Testis (tissue), 3 donors: Measurements from ENCODE around the gene KRTAP1-4. TPM values are rescaled to one million over a fixed set of nuclear protein-coding genes. Genes with fewer than 3 reads are reported as not detected.
"Not testable (repeated sequence)": the region's sequence is repeated elsewhere in the genome, so short reads cannot be mapped to it uniquely, and the experiment has no call there.

Experiments
- DNase-seq: peaks from one replicate; pipeline ENCODE4 v3.0.0-alpha.2; 2019
- H3K27ac ChIP-seq, 2 donors: fragments of 200-600 bp; sonication (generic); one replicate each; pipeline ENCODE4 v1.5.1; 2019
- H3K27me3 ChIP-seq: fragments of 200-600 bp; sonication (generic); one replicate; pipeline ENCODE4 v1.5.1; 2019
- H3K36me3 ChIP-seq: fragments of 200-600 bp; sonication (generic); one replicate; pipeline ENCODE4 v1.5.1; 2017; ENCODE audit warnings: low read depth; ENCODE audit errors: missing control alignments
- H3K4me1 ChIP-seq: fragments of 200-600 bp; sonication (generic); one replicate; pipeline ENCODE4 v1.5.1; 2019
- H3K4me3 ChIP-seq, 2 donors: fragments of 200-600 bp; sonication (generic); one replicate each; pipeline ENCODE4 v1.5.1; 2017 to 2019
- H3K9me3 ChIP-seq: fragments of 200-600 bp; sonication (generic); one replicate; pipeline ENCODE4 v1.5.1; 2017
- CTCF ChIP-seq, 3 experiments: fragments of 450-650 bp in 2 of 3; fragments of 200-600 bp in 1 of 3; sonication (generic) in 1 of 3; IDR thresholded peaks; one replicate each; pipeline ENCODE4 v1.5.1; 2016 to 2019; ENCODE audit warnings: antibody characterized with exemption in 3 of 3, mild to moderate bottlenecking in 2 of 3, moderate library complexity in 1 of 3
- POLR2A ChIP-seq: fragments of 450-650 bp; IDR thresholded peaks from one replicate; pipeline ENCODE4 v1.6.1; 2017; ENCODE audit warnings: antibody characterized with exemption, mild to moderate bottlenecking, moderate library complexity
- WGBS, 2 donors: methylation state at CpG; one replicate each; pipeline ENCODE4 v1.1.5; 2018; 5-methylcytosine and 5-hydroxymethylcytosine counted together
- intact Hi-C: fragments of 100-400 bp; cut with DNase I; formaldehyde crosslinking; loops from one replicate; pipeline ENCODE4 v1.15.1; 2023; ENCODE audit warnings: low total_unique reads
- polyA plus RNA-seq: library from polyadenylated mRNA; stranded (reverse); fragments of 350-450 nt; fragmentation: Illumina TruSeq; extraction: RNeasy Lipid Tissue Mini Kit (QIAGEN cat#74804); gene quantifications from one replicate; pipeline ENCODE4 v1.2.3, GENCODE V29; 2014; ENCODE audit warnings: low read depth, low replicate concordance; ENCODE audit not compliant: insufficient read depth
- total RNA-seq, 2 donors: library from RNA; depleted of rRNA; stranded (reverse); fragments of >200 nt; gene quantifications; one replicate each; pipeline ENCODE4 v1.2.3, GENCODE V29; 2016

The KRTAP1-4 gene
- total and polyA plus RNA-seq, 3 donors from 2014 or later: not detected

GRCh38 chr17:41069031-41069430 is 39.0 kb upstream of the KRTAP1-4 start:
- H3K36me3 ChIP-seq: no peaks in the 10 kb centered on the region
- H3K4me1 ChIP-seq: no peaks in the 10 kb centered on the region
- no peaks in the 10 kb centered on the region for H3K27me3 ChIP-seq
- H3K9me3 ChIP-seq: no peaks in the 10 kb centered on the region
- no peak overlapping the region for H3K4me3 ChIP-seq
- no peak for TF ChIP-seq POLR2A
- TF ChIP-seq CTCF (IDR thresholded peaks at IDR 0.05): no peak
- H3K27ac ChIP-seq: no peak overlapping the region
- 69 to 90% methylated on average over 3 of the region's 3 CpGs for WGBS, 2 donors
- intact Hi-C loops: no loop called here
- no peak for DNase-seq

- intact Hi-C loops: no loop called here
- no peaks in the 10 kb centered on the region for H3K27me3 ChIP-seq
- H3K4me1 ChIP-seq: no peaks in the 10 kb centered on the region
Measured at GRCh38 chr17:41067281-41067680, 37.3 kb upstream of the KRTAP1-4 start.

GRCh38 chr17:41065829-41066624 is 36.0 kb upstream of the KRTAP1-4 start, which contains the start of gene KRTAP2-4:
Gene KRTAP2-4 (minus strand): TSS chr17:41065879. CDS start chr17:41065845, 34 bp downstream.
- intact Hi-C loops: no loop called here

More at GRCh38 chr17:41067281-41067680, 37.3 kb upstream of the KRTAP1-4 start:
- no peak for DNase-seq
- H3K36me3 ChIP-seq: no peaks in the 10 kb centered on the region
- no peak for TF ChIP-seq POLR2A
- no peak for TF ChIP-seq CTCF (IDR thresholded peaks at IDR 0.05)
- H3K27ac ChIP-seq: no peak overlapping the region
- no peak overlapping the region for H3K4me3 ChIP-seq
- H3K9me3 ChIP-seq: no peaks in the 10 kb centered on the region

GRCh38 chr17:41065016-41065689 is 35.2 kb upstream of the KRTAP1-4 start:
- H3K9me3 ChIP-seq, intact Hi-C loops, H3K27me3 ChIP-seq, H3K36me3 ChIP-seq, H3K4me3 ChIP-seq, H3K27ac ChIP-seq, H3K4me1 ChIP-seq, DNase-seq: not testable (repeated sequence)
- 57 to 71% methylated on average over 6 to 7 of the region's 16 CpGs for WGBS, 2 donors

More at GRCh38 chr17:41065829-41066624, 36.0 kb upstream of the KRTAP1-4 start, which contains the start of gene KRTAP2-4:
- no peak within 1 kb of the TSS for H3K4me3 ChIP-seq
- DNase-seq: no peak
- no peak for TF ChIP-seq POLR2A
- TF ChIP-seq CTCF (IDR thresholded peaks at IDR 0.05): no peak
- 90 to 96% methylated on average over 5 of the region's 6 CpGs for WGBS, 2 donors
- no peaks in the 10 kb centered on the region for H3K27me3 ChIP-seq
- H3K27ac ChIP-seq: no peak within 1 kb of the TSS
- H3K9me3 ChIP-seq: no peaks in the 10 kb centered on the region
- H3K4me1 ChIP-seq: no peaks in the 10 kb centered on the region
- H3K36me3 ChIP-seq: no peaks in the 10 kb centered on the region

- no peak for TF ChIP-seq CTCF (IDR thresholded peaks at IDR 0.05)
- TF ChIP-seq POLR2A: no peak
- no peak for DNase-seq
- no peaks in the 10 kb centered on the region for H3K9me3 ChIP-seq
- intact Hi-C loops: no loop called here
- H3K4me3 ChIP-seq: no peak overlapping the region
- WGBS, 2 donors: 91 to 96% methylated on average over 1 of the region's 1 CpG
- no peak overlapping the region for H3K27ac ChIP-seq
- no peaks in the 10 kb centered on the region for H3K27me3 ChIP-seq
- no peaks in the 10 kb centered on the region for H3K4me1 ChIP-seq
- H3K36me3 ChIP-seq: no peaks in the 10 kb centered on the region
Measured at GRCh38 chr17:41064301-41064700, 34.3 kb upstream of the KRTAP1-4 start.
